DLD1 (cell line): Measurements from ENCODE around the gene MST1R.
"Not testable (repeated sequence)": the region's sequence is repeated elsewhere in the genome, so short reads cannot be mapped to it uniquely, and the experiment has no call there.

ENCODE experiments used
- in situ Hi-C: cut with HindIII; loops from 2 replicates; pipeline ENCODE4 v1.10.0; 2017; ENCODE audit warnings: low sequenced_read_pairs

Gene MST1R

DNA sequence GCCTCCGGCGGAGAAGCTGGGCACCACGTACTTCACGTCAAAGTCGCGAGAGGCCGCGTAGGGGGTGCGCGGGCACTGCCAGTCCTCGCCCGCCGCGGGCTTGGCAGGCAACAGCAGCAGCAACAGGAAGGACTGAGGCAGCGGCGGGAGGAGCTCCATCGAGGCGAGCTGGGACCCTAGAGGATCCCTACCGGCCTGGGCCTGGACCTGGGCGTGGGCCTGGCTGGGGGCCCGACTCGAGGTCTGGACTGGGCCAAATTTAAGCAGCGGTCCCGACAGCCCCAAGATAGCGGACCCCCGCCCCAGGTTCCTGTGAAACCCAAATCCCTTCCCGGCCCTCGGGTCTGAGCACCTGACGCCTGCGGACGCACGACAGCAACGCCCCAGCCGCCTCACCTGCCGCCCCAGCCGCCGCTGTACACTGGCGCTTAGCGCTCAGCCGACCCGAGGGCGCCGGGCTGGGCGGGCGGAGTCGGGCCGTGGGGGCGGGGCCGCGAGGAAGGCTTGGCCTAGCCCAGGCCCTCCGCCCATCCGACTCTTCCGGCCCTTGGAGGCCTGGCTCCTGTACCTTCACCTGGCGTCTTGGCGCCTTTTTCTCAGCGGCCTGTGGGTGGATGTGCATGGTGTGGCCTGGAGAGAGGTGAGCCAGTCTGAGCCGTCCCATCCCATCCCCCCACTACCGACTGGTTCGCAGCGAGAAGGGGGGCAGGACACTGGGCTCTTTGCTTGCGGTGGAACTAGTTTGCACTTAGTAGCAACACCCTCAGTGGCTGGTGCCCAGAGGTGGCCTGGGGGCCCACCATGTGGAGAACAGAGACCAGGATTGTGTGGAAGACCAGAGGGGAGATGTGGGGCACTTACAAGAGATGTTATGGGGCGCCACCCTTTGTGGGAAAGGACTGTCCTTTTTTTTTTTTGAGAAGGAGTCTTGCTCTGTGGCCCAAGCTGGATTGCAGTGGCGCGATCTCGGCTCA is at the start of gene MST1R:
Gene MST1R, minus strand, starts transcription at position 423 of the 974 bp plus-strand sequence. Its CDS starts 264 bp downstream, at position 159.
- in situ Hi-C loops: no loop called here

DNA sequence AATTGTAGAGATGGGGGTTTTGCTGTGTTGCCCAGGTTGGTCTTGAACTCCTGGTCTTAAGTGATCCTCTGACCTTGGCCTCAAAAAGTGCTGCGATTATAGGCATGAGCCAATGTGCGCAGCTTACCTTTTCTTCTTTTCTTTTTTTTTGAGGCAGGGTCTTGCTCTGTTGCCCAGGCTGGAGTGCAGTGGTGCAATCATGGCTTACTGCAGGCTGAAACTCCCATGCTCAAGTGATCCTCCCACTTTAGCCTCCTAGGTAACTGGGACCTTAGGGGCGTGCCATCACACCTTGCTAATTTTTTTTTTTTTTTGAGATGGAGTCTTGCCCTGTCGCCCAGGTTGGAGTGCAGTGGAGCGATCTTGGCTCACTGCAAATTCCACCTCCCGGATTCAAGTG is 49.3 kb upstream of the MST1R start:
- in situ Hi-C loops: no loop called here

DNA sequence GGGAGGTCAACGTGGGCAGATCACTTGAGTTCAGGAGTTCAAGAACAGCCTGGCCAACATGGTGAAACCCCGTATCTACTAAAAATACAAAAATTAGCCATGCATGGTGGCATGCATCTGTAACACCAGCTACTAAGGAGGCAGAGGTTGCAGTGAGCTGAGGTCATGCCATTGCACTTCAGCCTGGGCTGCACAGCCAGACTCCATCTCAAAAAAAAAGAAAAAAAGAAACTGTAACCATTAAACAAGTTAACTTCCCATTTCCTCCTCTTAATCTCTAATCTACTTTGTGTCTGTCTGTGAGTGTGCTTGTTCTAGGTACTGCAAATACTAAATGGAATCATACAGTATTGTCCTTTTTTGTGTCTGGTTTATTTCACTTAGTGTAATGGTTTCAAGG is 39.0 kb upstream of the MST1R start:
- in situ Hi-C loops: no loop called here

DNA sequence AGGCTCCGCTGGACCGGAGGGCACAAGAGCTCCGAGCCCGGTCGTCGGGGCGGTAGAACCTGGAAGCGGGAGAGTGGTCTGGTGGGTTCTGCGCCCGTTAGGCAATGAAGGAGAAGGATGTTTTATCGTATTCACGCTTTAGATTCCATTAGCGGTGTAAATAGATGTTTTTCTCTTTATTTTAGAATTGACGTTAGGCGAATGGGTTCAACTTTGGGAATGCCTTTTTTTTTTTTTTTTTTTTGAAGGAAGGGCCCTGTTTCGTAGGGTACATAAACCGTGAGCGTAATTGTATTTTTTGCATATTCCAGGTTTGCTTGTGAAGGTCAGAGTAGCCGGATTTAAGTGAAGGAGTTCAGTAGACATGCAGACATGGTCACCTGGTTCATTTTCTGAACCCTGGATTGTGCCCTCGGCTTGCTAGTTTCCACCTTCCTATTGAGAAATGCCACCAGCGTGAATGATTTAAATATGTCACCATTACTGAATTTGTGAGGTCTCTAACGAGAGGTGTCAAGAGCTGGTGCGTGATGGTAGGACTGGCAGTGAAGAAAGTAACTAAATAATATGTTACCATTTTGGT is 37.1 kb upstream of the MST1R start:
- in situ Hi-C loops: no loop called here

- in situ Hi-C loops: no loop called here
Observed at GRCh38 chr3:49939858-49940666, 36.4 kb upstream of the MST1R start, which contains the start of gene RBM6. RBM6 (plus strand) TSS chr3:49940150; CDS start chr3:49962642, 22,492 bp downstream.

DNA sequence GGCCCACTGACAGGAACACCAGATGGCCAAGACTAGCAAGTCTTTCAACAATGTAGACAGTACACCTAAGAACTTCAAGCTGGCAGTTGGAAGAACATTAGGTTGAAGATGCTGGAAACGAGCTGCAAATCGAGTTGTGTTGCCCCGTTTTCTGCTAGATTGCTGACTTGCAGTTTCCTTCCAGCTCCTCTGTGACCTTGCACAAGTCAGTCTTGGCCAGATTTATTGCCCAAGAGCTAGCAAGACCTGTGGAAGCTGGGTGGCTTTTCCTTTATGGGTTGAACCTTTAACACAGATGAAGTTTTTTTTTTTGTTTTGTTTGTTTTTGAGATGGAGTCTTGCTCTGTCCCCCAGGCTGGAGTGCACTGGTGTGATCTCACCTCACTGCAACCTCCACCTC is 33.4 kb upstream of the MST1R start:
- in situ Hi-C loops: no loop called here

DNA sequence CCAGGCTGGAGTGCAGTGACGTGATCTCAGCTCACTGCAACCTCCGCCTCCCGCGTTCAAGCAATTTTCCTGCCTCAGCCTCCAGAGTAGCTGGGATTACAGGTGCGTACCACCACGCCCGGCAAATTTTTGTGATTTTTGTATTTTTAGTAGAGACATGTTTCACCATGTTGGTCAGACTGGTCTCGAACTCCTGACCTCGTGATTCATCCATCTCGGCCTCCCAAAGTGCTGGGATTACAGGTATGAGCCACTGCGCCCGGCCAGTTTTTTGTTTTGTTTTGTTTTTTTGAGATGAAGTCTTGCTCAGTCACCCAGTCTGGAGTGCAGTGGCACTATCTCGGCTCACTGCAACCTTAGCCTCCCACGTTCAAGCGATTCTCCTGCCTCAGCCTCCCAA is 28.6 kb upstream of the MST1R start:
- in situ Hi-C loops: not testable (repeated sequence)

DNA sequence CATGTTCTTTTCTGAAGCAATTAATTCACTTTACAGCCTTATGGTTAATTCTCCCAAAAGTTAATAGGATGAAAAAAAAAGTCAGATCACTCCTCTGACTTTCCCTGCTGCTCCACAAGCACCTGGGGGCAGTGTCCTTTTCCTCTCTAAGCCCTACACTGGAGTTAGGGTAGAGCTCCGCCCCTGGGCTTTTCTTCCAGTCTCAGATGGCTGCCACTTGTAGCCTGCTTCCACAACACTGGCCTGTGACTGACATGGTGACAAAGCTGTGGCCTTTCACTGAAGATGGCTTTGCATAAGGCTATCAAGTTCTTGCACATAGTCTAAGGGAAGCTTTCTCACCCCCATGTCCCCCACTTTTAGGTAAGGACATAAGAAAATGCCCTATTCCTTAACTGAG is 27.2 kb upstream of the MST1R start:
- in situ Hi-C loops: no loop called here

GRCh38 chr3:49930168-49930690 is 26.6 kb upstream of the MST1R start:
- in situ Hi-C loops: no loop called here

DNA sequence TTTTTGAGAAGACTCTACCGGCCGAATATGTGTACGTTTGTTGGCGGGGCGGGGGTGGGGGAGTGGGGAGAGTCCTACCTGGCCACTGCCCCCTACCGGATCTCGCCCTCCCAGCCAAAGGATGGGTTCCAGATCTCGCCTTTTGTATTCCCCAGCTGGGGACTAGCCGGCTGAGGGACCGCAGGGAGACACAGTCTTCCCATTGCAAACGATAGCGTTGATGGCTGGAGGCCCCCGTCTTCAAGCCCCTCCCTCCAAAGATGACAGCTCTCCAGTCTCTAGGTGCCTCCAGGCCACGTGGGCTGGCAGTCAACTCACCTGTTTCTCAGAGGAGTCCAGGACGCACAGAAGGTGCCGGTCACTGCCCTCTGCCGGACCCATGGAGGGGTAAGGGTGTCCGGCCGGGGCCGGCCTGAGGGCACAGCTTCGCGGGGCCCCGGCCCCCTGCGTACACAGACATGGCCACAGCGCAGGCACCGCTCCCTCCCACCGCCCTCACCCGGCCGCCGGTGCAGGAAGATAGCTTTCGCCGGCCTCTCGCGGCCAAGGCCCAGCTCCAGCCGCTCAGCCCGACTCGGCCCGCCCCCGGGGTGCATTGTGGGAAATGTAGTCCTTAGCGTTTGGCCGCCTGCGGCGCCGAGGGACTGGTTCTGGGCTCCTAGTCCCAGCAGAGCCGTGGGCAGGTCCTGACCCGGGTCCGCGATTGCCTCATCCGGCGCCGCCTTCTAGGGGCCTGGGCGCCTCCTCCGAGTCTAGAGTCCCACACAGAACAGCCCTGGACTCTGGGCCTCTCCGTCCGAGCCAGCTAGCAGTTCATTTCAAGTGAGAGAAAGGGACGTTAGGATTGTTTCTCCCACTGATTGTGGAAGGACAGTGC is 25.9 kb upstream of the MST1R start, which contains the start of gene MON1A:
Gene MON1A, minus strand, starts transcription at position 521 of the 877 bp plus-strand sequence. CDS start 16,465 bp downstream, outside the sequence.
- in situ Hi-C loops: no loop called here

- in situ Hi-C loops: no loop called here
Observed at GRCh38 chr3:49928481-49929017, 24.9 kb upstream of the MST1R start.

DNA sequence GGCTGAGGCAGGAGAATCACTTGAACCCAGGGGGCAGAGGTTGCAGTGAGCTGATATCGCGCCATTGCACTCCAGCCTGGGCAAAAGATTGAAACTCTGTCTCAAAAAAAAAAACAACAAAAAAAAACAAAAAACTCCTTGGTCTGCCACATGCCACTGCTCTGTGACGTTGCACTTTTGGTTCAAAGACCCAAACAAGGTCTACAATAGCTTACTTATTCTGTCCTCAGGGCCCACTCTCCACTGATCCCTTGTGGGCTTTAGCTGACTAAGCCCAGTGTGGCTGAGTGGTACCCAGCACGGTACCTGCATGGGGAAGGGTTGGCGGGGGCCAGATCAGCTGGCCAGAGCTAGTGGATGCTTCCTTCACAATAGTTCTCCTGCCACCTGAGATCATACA is 24.1 kb upstream of the MST1R start:
- in situ Hi-C loops: no loop called here

DNA sequence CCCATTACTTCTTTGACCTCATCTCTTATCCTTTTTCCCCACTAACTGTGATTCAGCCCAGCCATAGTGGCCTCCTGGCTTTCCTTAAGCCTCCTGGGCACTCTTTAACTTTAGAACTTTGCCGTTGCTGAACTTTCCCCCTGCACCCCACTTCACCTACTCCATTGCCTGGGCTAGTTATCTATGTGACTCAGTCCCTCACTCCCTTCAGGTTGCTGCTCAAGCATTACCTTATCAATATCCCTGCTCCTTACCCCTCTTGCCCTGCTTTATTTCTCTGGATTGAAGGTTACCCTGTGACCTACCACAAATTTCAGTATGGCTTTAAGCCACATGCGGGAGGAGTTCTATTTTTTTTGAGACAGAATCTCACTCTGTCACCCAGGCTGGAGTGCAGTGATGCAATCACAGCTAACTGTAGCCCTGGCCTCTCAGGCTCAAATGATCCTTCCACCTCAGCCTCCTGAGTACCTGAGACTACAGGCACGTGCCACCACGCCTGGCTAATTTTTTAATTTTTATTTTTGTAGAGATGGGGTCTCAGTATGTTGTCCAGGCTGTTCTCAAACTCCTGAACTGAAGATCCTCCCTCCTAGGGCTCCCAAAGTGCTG is 22.6 kb upstream of the MST1R start:
- in situ Hi-C loops: no loop called here

GRCh38 chr3:49925485-49925884 is 21.8 kb upstream of the MST1R start:
- in situ Hi-C loops: no loop called here

DNA sequence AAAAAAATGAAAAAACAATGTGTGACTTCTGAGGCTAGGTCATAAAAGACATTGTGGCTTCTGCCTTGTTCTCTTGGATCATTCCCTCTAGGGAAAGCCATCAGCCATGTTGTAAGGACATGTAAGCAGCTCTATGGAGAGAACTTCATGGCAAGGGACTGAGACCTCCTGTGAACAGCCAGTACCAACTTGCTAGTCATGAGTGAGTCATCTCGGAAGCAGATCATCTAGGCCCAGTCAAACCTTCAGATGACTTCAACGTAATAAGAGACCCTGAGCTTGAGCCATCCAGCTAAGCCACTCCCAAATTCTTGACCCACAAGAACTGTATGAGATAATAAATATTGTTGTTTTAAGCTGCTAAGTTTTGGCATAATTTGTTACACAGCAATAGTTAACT is 21.0 kb upstream of the MST1R start:
- in situ Hi-C loops: no loop called here

DNA sequence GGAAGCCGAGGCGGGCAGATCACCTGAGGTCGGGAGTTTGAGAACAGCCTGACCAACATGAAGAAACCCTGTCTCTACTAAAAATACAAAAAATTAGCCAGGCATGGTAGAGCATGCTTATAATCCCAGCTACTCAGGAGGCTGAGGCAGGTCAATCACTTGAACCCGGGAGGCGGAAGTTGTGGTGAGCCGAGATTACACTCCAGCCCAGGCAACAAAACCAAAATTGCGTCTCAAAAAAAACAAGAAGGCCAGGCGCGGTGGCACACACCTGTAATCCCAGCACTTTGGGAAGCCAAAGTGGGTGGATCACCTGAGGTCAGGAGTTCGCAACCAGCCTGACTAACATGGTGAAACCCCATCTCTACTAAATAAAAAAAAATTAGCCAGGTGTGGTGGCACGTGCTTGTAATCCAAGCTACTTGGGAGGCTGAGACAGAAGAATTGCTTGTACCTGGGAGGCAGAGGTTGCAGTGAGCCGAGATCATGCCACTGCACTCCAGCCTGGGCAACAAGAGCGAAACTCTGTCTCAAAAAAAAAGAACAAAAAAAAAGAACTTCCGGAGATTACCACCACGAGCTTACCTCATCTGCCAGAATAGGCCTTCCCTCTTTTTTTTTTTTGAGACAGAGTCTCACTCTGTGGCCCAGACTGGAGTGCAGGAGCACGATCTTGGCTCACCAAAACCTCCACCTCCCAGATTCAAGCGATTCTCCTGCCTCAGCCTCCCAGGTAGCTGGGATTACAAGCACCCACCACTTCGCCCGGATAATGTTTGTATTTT is 14.3 kb upstream of the MST1R start:
- in situ Hi-C loops: not testable (repeated sequence)

DNA sequence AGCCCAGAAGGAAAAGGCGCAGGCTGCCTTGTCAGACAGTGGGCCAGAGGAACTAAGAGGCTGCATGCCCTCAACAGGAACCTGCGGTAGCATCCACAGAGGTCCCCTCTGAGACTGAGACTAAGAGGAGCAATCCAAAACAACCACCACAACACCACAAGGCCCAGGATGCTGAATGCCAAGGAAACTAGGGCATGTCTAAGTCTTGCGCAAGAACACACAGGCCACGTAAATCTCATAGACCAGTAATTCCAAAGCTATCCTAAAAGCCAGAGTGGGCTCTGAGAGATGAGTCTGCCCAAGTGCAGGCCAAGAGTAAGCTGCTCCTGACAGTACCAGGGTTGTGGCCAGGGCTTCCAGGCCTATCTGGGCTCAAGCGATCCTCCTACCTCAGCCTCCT is 13.0 kb upstream of the MST1R start:
- in situ Hi-C loops: no loop called here

GRCh38 chr3:49914906-49915305 is 11.2 kb upstream of the MST1R start:
- in situ Hi-C loops: no loop called here
